ENCODE measurements around the gene HYAL4. TPM values are rescaled to one million over a fixed set of nuclear protein-coding genes. Genes with fewer than 3 reads are reported as not detected.
"Not testable (repeated sequence)": the region's sequence is repeated elsewhere in the genome, so short reads cannot be mapped to it uniquely, and the experiment has no call there.

HYAL4 gene
- total RNA-seq, 4 donors from 2014 or later, result 1.5 to 2.9 (median 2.2) TPM; not detected in 1

GRCh38 chr7:123881300-123881699 is 36.3 kb downstream of the HYAL4 start:
- TF ChIP-seq POLR2A (IDR thresholded peaks at IDR 0.05), result no peak
- TF ChIP-seq CTCF (IDR thresholded peaks at IDR 0.05), result no peak
- no peak for DNase-seq (ENCODE audit: low spot score in 2 of 2)
- intact Hi-C loops (cut with DNase I; ENCODE audit: low total_unique reads), result no loop called here
- H3K4me3 ChIP-seq (ENCODE audit: low read depth, poor library complexity, severe bottlenecking), result no peak overlapping the region
- WGBS, 2 donors, result 91 to 93% methylated on average over 2 of the region's 2 CpGs

- no peak overlapping the region for H3K4me3 ChIP-seq (ENCODE audit: low read depth, poor library complexity, severe bottlenecking)
- intact Hi-C loops (cut with DNase I; ENCODE audit: low total_unique reads), result no loop called here
- TF ChIP-seq POLR2A (IDR thresholded peaks at IDR 0.05) (no peak), CTCF (IDR thresholded peaks at IDR 0.05) (no peak)
- no peak for DNase-seq (ENCODE audit: low spot score in 2 of 2)
Observed at GRCh38 chr7:123883154-123883553, 38.2 kb downstream of the HYAL4 start.

GRCh38 chr7:123888192-123888591 is 43.2 kb downstream of the HYAL4 start:
- DNase-seq (ENCODE audit: low spot score in 2 of 2), result no peak
- no peak overlapping the region for H3K4me3 ChIP-seq (ENCODE audit: low read depth, poor library complexity, severe bottlenecking)
- no peak for TF ChIP-seq CTCF (IDR thresholded peaks at IDR 0.05)
- no peak for TF ChIP-seq POLR2A (IDR thresholded peaks at IDR 0.05)
- intact Hi-C loops (cut with DNase I; ENCODE audit: low total_unique reads), result no loop called here

GRCh38 chr7:123894753-123895152 is 49.8 kb downstream of the HYAL4 start:
- intact Hi-C loops (cut with DNase I; ENCODE audit: low total_unique reads); DNase-seq (ENCODE audit: low spot score in 2 of 2); H3K4me3 ChIP-seq (ENCODE audit: low read depth, poor library complexity, severe bottlenecking): not testable (repeated sequence)
- WGBS, 2 donors, result 91 to 97% methylated on average over 10 of the region's 10 CpGs

DNA sequence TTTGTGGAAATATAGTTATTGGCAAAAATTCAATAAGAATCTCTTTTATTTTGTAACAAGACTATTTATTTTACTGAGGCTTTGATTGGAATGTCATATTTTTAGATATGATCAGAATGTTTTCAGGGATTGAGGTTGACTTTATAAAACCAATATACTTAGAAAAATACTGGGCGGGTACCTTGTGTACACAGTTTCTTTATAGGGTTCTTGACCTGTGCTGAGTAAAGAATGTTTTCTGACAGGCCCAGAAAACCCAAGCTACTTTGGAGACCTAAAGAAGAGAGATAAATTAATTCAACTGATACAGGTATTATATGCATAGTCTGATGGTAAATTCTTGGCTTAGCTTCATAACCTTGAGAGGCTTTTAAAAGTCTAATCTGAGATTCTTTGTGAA is 56.1 kb downstream of the HYAL4 start:
- no peak for DNase-seq (ENCODE audit: low spot score in 2 of 2)
- 66 to 77% methylated on average over 1 of the region's 1 CpG for WGBS, 2 donors
- no peak overlapping the region for H3K4me3 ChIP-seq (ENCODE audit: low read depth, poor library complexity, severe bottlenecking)
- TF ChIP-seq POLR2A (IDR thresholded peaks at IDR 0.05) (no peak), CTCF (IDR thresholded peaks at IDR 0.05) (no peak)
- intact Hi-C loops (cut with DNase I; ENCODE audit: low total_unique reads), result no loop called here

DNA sequence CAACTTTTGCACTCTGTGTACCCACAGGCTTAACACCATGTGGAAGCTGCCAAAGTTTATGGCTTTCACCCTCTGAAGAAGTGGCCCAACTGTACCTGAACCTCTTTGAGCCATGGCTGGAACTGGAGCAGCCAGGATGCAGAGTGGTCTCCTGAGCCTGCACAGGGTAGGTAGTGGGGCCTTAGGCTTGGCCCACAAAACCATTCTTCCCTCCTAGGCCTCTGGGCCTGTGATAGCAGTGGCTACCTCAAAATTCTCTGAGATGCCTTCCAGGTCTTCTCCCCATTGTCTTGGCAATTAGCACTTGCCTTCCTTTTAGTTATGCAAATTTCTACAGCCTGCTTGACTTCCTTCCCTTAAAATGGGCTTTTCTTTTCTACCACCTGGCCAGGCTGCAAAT is 60.7 kb downstream of the HYAL4 start:
- DNase-seq (ENCODE audit: low spot score in 2 of 2), result no peak
- TF ChIP-seq CTCF (IDR thresholded peaks at IDR 0.05), result no peak
- TF ChIP-seq POLR2A (IDR thresholded peaks at IDR 0.05), result no peak
- intact Hi-C loops (cut with DNase I; ENCODE audit: low total_unique reads), result no loop called here
- H3K4me3 ChIP-seq (ENCODE audit: low read depth, poor library complexity, severe bottlenecking), result no peak overlapping the region

Measured in lower leg skin (tissue), 4 donors.